ENCODE data around the gene AP1M1. TPM values are rescaled to one million over a fixed set of nuclear protein-coding genes. Genes with fewer than 3 reads are reported as not detected.

Gene AP1M1
- total RNA-seq, 1 experiment from 2014 or later = 88.7 TPM

DNA sequence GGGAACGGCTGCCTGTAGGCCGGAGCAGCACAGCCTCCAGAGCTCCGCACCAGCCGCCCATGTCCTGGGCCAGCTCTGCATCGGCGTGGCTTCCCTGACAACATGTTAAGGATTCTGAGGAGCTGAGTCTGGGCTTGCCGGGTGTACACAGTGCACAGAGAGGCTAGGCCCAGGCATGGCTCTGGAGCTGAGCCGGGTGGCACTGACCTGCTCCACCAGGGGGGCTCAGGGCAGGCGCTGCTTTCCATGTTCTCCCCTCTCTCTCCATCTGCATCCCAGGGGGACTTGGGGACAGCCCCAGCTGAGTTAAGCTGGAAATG lies 31.6 kb downstream of the AP1M1 start:
- Histone ChIP-seq H3K27ac (ENCODE audit: low read length) (no peak overlapping the region), H3K36me3 (ENCODE audit: control insufficient read depth, insufficient read depth, low read length) (0 out of 2 replicates have a peak, but pooled peaks cover 2% of the 10 kb centered on the region), H3K4me3 (ENCODE audit: low read depth in 2 of 2, low read length in 2 of 2) (no peak overlapping the region), H3K9me3 (ENCODE audit: control insufficient read depth, insufficient read depth, low read depth, low read length) (no peaks in the 10 kb centered on the region), H3K4me1 (ENCODE audit: control insufficient read depth, insufficient read depth, low read length) (no peaks in the 10 kb centered on the region), H3K27me3 (ENCODE audit: control insufficient read depth, insufficient read depth, low read length) (no peaks in the 10 kb centered on the region)
- ChIA-PET CTCF (no interaction called here), POLR2A (no interaction called here)
- DNase-seq (ENCODE audit: low read depth, low spot score) (no peak), ATAC-seq (no peak)
- BruUV-seq (replicated peaks) = no TSS peak
- TF ChIP-seq, protein P1, sequence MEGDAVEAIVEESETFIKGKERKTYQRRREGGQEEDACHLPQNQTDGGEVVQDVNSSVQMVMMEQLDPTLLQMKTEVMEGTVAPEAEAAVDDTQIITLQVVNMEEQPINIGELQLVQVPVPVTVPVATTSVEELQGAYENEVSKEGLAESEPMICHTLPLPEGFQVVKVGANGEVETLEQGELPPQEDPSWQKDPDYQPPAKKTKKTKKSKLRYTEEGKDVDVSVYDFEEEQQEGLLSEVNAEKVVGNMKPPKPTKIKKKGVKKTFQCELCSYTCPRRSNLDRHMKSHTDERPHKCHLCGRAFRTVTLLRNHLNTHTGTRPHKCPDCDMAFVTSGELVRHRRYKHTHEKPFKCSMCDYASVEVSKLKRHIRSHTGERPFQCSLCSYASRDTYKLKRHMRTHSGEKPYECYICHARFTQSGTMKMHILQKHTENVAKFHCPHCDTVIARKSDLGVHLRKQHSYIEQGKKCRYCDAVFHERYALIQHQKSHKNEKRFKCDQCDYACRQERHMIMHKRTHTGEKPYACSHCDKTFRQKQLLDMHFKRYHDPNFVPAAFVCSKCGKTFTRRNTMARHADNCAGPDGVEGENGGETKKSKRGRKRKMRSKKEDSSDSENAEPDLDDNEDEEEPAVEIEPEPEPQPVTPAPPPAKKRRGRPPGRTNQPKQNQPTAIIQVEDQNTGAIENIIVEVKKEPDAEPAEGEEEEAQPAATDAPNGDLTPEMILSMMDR (IDR thresholded peaks at IDR 0.05) = no peak
- TF ChIP-seq, protein P2, sequence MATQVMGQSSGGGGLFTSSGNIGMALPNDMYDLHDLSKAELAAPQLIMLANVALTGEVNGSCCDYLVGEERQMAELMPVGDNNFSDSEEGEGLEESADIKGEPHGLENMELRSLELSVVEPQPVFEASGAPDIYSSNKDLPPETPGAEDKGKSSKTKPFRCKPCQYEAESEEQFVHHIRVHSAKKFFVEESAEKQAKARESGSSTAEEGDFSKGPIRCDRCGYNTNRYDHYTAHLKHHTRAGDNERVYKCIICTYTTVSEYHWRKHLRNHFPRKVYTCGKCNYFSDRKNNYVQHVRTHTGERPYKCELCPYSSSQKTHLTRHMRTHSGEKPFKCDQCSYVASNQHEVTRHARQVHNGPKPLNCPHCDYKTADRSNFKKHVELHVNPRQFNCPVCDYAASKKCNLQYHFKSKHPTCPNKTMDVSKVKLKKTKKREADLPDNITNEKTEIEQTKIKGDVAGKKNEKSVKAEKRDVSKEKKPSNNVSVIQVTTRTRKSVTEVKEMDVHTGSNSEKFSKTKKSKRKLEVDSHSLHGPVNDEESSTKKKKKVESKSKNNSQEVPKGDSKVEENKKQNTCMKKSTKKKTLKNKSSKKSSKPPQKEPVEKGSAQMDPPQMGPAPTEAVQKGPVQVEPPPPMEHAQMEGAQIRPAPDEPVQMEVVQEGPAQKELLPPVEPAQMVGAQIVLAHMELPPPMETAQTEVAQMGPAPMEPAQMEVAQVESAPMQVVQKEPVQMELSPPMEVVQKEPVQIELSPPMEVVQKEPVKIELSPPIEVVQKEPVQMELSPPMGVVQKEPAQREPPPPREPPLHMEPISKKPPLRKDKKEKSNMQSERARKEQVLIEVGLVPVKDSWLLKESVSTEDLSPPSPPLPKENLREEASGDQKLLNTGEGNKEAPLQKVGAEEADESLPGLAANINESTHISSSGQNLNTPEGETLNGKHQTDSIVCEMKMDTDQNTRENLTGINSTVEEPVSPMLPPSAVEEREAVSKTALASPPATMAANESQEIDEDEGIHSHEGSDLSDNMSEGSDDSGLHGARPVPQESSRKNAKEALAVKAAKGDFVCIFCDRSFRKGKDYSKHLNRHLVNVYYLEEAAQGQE (IDR thresholded peaks at IDR 0.05; ENCODE audit: insufficient read depth in 1 of 2, low read depth in 2 of 2, low read length in 1 of 2) = no peak
- no peak for TF ChIP-seq SIN3A (IDR thresholded peaks at IDR 0.05; ENCODE audit: borderline replicate concordance, insufficient read depth, low read depth, low read length)
- TF ChIP-seq POLR2AphosphoS5 (IDR thresholded peaks at IDR 0.05; ENCODE audit: low read depth, low read length) = no peak
- no peak for TF ChIP-seq TCF7L2 (IDR thresholded peaks at IDR 0.05; ENCODE audit: low read depth, low read length)
- intact Hi-C loops (cut with micrococcal nuclease; ENCODE audit: unreplicated experiment) = no loop called here
- in situ Hi-C loops (cut with HindIII; ENCODE audit: low pct_unique_long_range_greater_than_20kb, low sequenced_read_pairs) = no loop called here

DNA sequence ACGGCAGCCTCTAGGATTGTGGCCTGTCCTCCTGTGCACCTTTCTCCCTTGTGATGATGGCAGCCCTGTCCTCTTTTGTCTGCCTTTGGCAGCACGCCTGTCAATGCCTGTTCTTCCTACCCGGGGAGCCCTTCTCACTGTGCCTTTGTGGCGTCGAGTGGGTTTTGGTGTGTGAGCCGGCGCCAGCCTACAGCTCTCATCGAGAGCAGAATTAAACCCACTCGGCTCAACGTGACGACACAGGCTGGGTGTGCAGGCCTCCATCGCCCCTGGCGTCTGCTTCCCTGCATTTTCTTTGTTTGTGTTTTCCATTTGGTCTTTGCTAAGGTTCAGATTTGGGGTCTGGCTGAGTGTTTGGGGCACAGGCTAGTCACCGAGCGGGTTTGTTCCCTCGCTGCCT lies 34.4 kb downstream of the AP1M1 start:
- 0 out of 2 replicates have a peak, but pooled peaks cover 2% of the 10 kb centered on the region for H3K36me3 ChIP-seq (ENCODE audit: control insufficient read depth, insufficient read depth, low read length)
- ATAC-seq = no peak
- H3K27ac ChIP-seq (ENCODE audit: low read length) = no peak overlapping the region
- TF ChIP-seq SIN3A (IDR thresholded peaks at IDR 0.05; ENCODE audit: borderline replicate concordance, insufficient read depth, low read depth, low read length) (no peak), POLR2AphosphoS5 (IDR thresholded peaks at IDR 0.05; ENCODE audit: low read depth, low read length) (no peak), TCF7L2 (IDR thresholded peaks at IDR 0.05; ENCODE audit: low read depth, low read length) (no peak)
- TF ChIP-seq, protein P2 (IDR thresholded peaks at IDR 0.05; ENCODE audit: insufficient read depth in 1 of 2, low read depth in 2 of 2, low read length in 1 of 2) = no peak
- TF ChIP-seq, protein P1 (IDR thresholded peaks at IDR 0.05) = no peak
- no peaks in the 10 kb centered on the region for H3K27me3 ChIP-seq (ENCODE audit: control insufficient read depth, insufficient read depth, low read length)
- no peaks in the 10 kb centered on the region for H3K9me3 ChIP-seq (ENCODE audit: control insufficient read depth, insufficient read depth, low read depth, low read length)
- intact Hi-C loops (cut with micrococcal nuclease; ENCODE audit: unreplicated experiment) = no loop called here
- CTCF ChIA-PET = no interaction called here
- no peak overlapping the region for H3K4me3 ChIP-seq (ENCODE audit: low read depth in 2 of 2, low read length in 2 of 2)
- in situ Hi-C loops (cut with HindIII; ENCODE audit: low pct_unique_long_range_greater_than_20kb, low sequenced_read_pairs) = no loop called here
- DNase-seq (ENCODE audit: low read depth, low spot score) = no peak
- H3K4me1 ChIP-seq (ENCODE audit: control insufficient read depth, insufficient read depth, low read length) = no peaks in the 10 kb centered on the region
- POLR2A ChIA-PET = no interaction called here
- BruUV-seq (replicated peaks) = no TSS peak

Data from Panc1 (cell line).